ENCODE measurements around the gene MAML2. TPM values are rescaled to one million over a fixed set of nuclear protein-coding genes. Genes with fewer than 3 reads are reported as not detected.

The MAML2 gene
- total and polyA plus RNA-seq, 2 experiments from 2014 or later: 2.0 to 7.1 TPM

- Mint-ChIP-seq H3K27me3 (ENCODE audit: insufficient read depth, low read depth, poor library complexity) (no peaks in the 10 kb centered on the region), H3K27ac (no peak overlapping the region), H3K4me3 (no peak overlapping the region), H3K9me3 (no peaks in the 10 kb centered on the region), H3K36me3 (ENCODE audit: low read depth) (no peaks in the 10 kb centered on the region), H3K4me1 (peaks cover 20% of the 10 kb centered on the region)
- TF ChIP-seq ZNF114 (CRISPR knock-in tag; IDR thresholded peaks at IDR 0.05) (no peak), EZH2phosphoT487 (IDR thresholded peaks at IDR 0.05; ENCODE audit: unreplicated experiment) (no peak), ZNF462 (CRISPR knock-in tag; IDR thresholded peaks at IDR 0.05) (no peak), ETS1 (IDR thresholded peaks at IDR 0.05) (no peak), CREB1 (CRISPR knock-in tag; IDR thresholded peaks at IDR 0.05; ENCODE audit: low read depth) (no peak), EZH2 (IDR thresholded peaks at IDR 0.05; ENCODE audit: low read depth, unreplicated experiment) (no peak), REST (IDR thresholded peaks at IDR 0.05; ENCODE audit: unreplicated experiment) (no peak), ZNF331 (CRISPR knock-in tag; IDR thresholded peaks at IDR 0.05; ENCODE audit: low read depth) (no peak), STAT1 (IDR thresholded peaks at IDR 0.05; ENCODE audit: unreplicated experiment) (no peak), JUNB (IDR thresholded peaks at IDR 0.05; ENCODE audit: unreplicated experiment) (no peak), NANOG (IDR thresholded peaks at IDR 0.05; ENCODE audit: borderline replicate concordance) (no peak), CTCF (conservative IDR thresholded peaks at IDR 0.05; ENCODE audit: low read depth in 2 of 2) (no peak)
- no peak for DNase-seq (ENCODE audit: low spot score)
- Histone ChIP-seq H3K79me2 (replicated peaks; ENCODE audit: insufficient read depth) (no peaks in the 10 kb centered on the region), H2AFZ (no peak overlapping the region), H3K4me1 (ENCODE audit: insufficient read depth) (peaks cover 28% of the 10 kb centered on the region), H3K4me2 (no peak overlapping the region), H3K9me2 (ENCODE audit: insufficient read depth) (peaks cover 7% of the 10 kb centered on the region), H3K27me3 (ENCODE audit: insufficient read depth) (no peaks in the 10 kb centered on the region), H3K36me3 (ENCODE audit: insufficient read depth) (no peaks in the 10 kb centered on the region), H3K4me3 (no peak overlapping the region), H4K20me1 (replicated peaks; ENCODE audit: insufficient read depth) (no peaks in the 10 kb centered on the region), H3K27ac (ENCODE audit: low read depth) (no peak overlapping the region), H3F3A (replicated peaks; ENCODE audit: low read depth) (no peaks in the 10 kb centered on the region; the same call in 1 of the 2 replicates)
- no peak for ATAC-seq
These were observed 235.7 kb downstream of the MAML2 start for GRCh38 chr11:96107143-96107824.

Measured in GM23338 (cell line).